ENCODE measurements around the gene IL10.

DNA sequence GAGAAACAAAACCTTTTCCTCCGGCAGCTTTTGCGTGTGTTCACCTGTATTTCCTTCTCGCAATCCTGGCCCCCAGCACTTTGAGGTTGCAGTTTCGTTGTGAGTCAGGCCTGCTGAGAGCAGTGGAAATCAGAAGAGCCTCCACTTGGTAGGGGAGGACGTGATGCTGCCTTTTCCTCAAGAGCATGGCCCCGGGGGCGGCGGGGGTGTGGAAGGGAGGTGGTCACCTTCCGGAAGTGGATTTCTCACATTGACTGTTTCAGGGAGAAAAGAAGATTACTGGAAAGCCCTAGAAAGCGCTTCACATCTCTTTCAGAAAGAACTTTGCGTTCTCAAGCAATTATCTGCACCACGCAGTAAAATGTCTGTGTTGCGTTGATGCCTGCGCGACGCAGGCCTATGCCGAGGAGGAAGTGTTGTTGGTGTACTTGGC lies 12.2 kb upstream of the IL10 start:
- no peak for TF ChIP-seq ZBTB7A (tag by site-specific recombination; IDR thresholded peaks at IDR 0.05; ENCODE audit: low read depth)
- no peak for TF ChIP-seq ZNF274 (IDR thresholded peaks at IDR 0.05; ENCODE audit: low read length)
- TF ChIP-seq ZNF274 (tag by site-specific recombination; IDR thresholded peaks at IDR 0.05; ENCODE audit: borderline replicate concordance) = no peak
- TF ChIP-seq, protein P1, sequence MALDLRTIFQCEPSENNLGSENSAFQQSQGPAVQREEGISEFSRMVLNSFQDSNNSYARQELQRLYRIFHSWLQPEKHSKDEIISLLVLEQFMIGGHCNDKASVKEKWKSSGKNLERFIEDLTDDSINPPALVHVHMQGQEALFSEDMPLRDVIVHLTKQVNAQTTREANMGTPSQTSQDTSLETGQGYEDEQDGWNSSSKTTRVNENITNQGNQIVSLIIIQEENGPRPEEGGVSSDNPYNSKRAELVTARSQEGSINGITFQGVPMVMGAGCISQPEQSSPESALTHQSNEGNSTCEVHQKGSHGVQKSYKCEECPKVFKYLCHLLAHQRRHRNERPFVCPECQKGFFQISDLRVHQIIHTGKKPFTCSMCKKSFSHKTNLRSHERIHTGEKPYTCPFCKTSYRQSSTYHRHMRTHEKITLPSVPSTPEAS (tag by site-specific recombination; IDR thresholded peaks at IDR 0.05) = no peak
- no peak for TF ChIP-seq SALL2 (tag by site-specific recombination; IDR thresholded peaks at IDR 0.05; ENCODE audit: borderline replicate concordance)
- TF ChIP-seq, protein P2, sequence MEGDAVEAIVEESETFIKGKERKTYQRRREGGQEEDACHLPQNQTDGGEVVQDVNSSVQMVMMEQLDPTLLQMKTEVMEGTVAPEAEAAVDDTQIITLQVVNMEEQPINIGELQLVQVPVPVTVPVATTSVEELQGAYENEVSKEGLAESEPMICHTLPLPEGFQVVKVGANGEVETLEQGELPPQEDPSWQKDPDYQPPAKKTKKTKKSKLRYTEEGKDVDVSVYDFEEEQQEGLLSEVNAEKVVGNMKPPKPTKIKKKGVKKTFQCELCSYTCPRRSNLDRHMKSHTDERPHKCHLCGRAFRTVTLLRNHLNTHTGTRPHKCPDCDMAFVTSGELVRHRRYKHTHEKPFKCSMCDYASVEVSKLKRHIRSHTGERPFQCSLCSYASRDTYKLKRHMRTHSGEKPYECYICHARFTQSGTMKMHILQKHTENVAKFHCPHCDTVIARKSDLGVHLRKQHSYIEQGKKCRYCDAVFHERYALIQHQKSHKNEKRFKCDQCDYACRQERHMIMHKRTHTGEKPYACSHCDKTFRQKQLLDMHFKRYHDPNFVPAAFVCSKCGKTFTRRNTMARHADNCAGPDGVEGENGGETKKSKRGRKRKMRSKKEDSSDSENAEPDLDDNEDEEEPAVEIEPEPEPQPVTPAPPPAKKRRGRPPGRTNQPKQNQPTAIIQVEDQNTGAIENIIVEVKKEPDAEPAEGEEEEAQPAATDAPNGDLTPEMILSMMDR (tag by site-specific recombination; IDR thresholded peaks at IDR 0.05) = no peak
- TF ChIP-seq ZNF558 (tag by site-specific recombination; IDR thresholded peaks at IDR 0.05) = no peak
- no peak for TF ChIP-seq ZNF174 (tag by site-specific recombination; IDR thresholded peaks at IDR 0.05)
- TF ChIP-seq, protein P3, sequence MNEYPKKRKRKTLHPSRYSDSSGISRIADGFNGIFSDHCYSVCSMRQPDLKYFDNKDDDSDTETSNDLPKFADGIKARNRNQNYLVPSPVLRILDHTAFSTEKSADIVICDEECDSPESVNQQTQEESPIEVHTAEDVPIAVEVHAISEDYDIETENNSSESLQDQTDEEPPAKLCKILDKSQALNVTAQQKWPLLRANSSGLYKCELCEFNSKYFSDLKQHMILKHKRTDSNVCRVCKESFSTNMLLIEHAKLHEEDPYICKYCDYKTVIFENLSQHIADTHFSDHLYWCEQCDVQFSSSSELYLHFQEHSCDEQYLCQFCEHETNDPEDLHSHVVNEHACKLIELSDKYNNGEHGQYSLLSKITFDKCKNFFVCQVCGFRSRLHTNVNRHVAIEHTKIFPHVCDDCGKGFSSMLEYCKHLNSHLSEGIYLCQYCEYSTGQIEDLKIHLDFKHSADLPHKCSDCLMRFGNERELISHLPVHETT (tag by site-specific recombination; IDR thresholded peaks at IDR 0.05) = no peak
